ENCODE data around the gene AATK. TPM values are rescaled to one million over a fixed set of nuclear protein-coding genes. Genes with fewer than 3 reads are reported as not detected.

Gene AATK
- total RNA-seq, 1 experiment from 2014 or later = 1.1 TPM

GRCh38 chr17:81095383-81095762, 70.6 kb downstream of the AATK start:
- ChIA-PET CTCF (interaction anchor here (0.5 kb wide), 1 partner anchor 100 kb away, joined by 4 read pairs; no protein-coding TSS in a partner anchor), POLR2A (ENCODE audit: unreplicated experiment) (no interaction called here)
- ATAC-seq (0 out of 2 replicates have a peak, but pooled peaks have one; percentile 0), DNase-seq (no peak)
- Histone ChIP-seq H3K4me1 (ENCODE audit: insufficient read depth, low read length) (peaks cover 53% of the 10 kb centered on the region), H3K9me2 (replicated peaks; ENCODE audit: low read length) (no peaks in the 10 kb centered on the region), H3K79me2 (ENCODE audit: low read length) (no peaks in the 10 kb centered on the region), H3K4me2 (ENCODE audit: low read length) (peak overlapping the region; percentile 74), H3K27ac (ENCODE audit: low read length) (peak overlapping the region; percentile 98), H3K4me3 (ENCODE audit: low read length) (peak overlapping the region; percentile 20; the same call in 1 of the 2 replicates), H3K9me3 (ENCODE audit: low read length) (no peaks in the 10 kb centered on the region), H3K36me3 (ENCODE audit: low read depth, low read length) (peaks cover under 1% of the 10 kb centered on the region; the same call in 1 of the 2 replicates), H3K9ac (ENCODE audit: low read length) (peak overlapping the region; percentile 75), H3K27me3 (ENCODE audit: low read length) (no peaks in the 10 kb centered on the region), H4K20me1 (ENCODE audit: low read length) (no peaks in the 10 kb centered on the region), H3F3A (ENCODE audit: low read length, unreplicated experiment) (peaks cover 3% of the 10 kb centered on the region), H2AFZ (ENCODE audit: low read length) (no peak overlapping the region)
- no peak for TF ChIP-seq CTCF (conservative IDR thresholded peaks at IDR 0.05; ENCODE audit: low read depth, low read length)
- TF ChIP-seq EZH2 (IDR thresholded peaks at IDR 0.05; ENCODE audit: low read length, unreplicated experiment) = no peak
- no peak for TF ChIP-seq EZH2phosphoT487 (IDR thresholded peaks at IDR 0.05; ENCODE audit: borderline replicate concordance, low read length)
- no TSS peak for BruUV-seq (replicated peaks)
- intact Hi-C loops (cut with micrococcal nuclease) = loop anchor here (1.0 kb wide), 2 partner anchors 45 to 60 kb away; partner anchors contain the start of gene BAIAP2

GRCh38 chr17:81094509-81095382, 71.3 kb downstream of the AATK start:
- Histone ChIP-seq H3K9me3 (ENCODE audit: low read length) (no peaks in the 10 kb centered on the region), H3K9ac (ENCODE audit: low read length) (peak overlapping the region; percentile 75), H3K4me1 (ENCODE audit: insufficient read depth, low read length) (peaks cover 53% of the 10 kb centered on the region), H3K27ac (ENCODE audit: low read length) (peak overlapping the region; percentile 98), H3K4me2 (ENCODE audit: low read length) (peak overlapping the region; percentile 74), H3K9me2 (replicated peaks; ENCODE audit: low read length) (no peaks in the 10 kb centered on the region), H3K4me3 (ENCODE audit: low read length) (peak overlapping the region; percentile 20; the same call in 1 of the 2 replicates), H2AFZ (ENCODE audit: low read length) (no peak overlapping the region), H3K27me3 (ENCODE audit: low read length) (no peaks in the 10 kb centered on the region), H3F3A (ENCODE audit: low read length, unreplicated experiment) (peaks cover 3% of the 10 kb centered on the region), H3K79me2 (ENCODE audit: low read length) (no peaks in the 10 kb centered on the region), H4K20me1 (ENCODE audit: low read length) (no peaks in the 10 kb centered on the region), H3K36me3 (ENCODE audit: low read depth, low read length) (no peaks in the 10 kb centered on the region)
- no TSS peak for BruUV-seq (replicated peaks)
- TF ChIP-seq EZH2phosphoT487 (IDR thresholded peaks at IDR 0.05; ENCODE audit: borderline replicate concordance, low read length) (no peak), EZH2 (IDR thresholded peaks at IDR 0.05; ENCODE audit: low read length, unreplicated experiment) (no peak), CTCF (conservative IDR thresholded peaks at IDR 0.05; ENCODE audit: low read depth, low read length) (no peak; the same call in 1 of the 2 replicates)
- CTCF ChIA-PET = no interaction called here
- intact Hi-C loops (cut with micrococcal nuclease) = loop anchor here (1.0 kb wide), 2 partner anchors 44 to 59 kb away; partner anchors contain the start of gene BAIAP2
- DNase-seq (peak; percentile 99), ATAC-seq (peak; percentile 72)
- POLR2A ChIA-PET (ENCODE audit: unreplicated experiment) = no interaction called here
